DOHH2 (cell line): ENCODE results near the gene CTNNA2.

ENCODE experiments used
- EZH2phosphoT487 ChIP-seq: fragments of 200-600 bp; sonication (generic); IDR thresholded peaks from 2 replicates; pipeline ENCODE4 v1.6.1; 2017; ENCODE audit warnings: borderline replicate concordance, mild to moderate bottlenecking, antibody characterized with exemption, low read length, moderate library complexity, mixed read lengths
- TF ChIP-seq, protein P1 (sequence below): fragments of 200-600 bp; sonication (generic); IDR thresholded peaks from one replicate; pipeline ENCODE4 v1.5.1; 2014; ENCODE audit warnings: antibody characterized with exemption, mild to moderate bottlenecking, low read depth, low read length; ENCODE audit not compliant: poor library complexity, severe bottlenecking

DNA sequence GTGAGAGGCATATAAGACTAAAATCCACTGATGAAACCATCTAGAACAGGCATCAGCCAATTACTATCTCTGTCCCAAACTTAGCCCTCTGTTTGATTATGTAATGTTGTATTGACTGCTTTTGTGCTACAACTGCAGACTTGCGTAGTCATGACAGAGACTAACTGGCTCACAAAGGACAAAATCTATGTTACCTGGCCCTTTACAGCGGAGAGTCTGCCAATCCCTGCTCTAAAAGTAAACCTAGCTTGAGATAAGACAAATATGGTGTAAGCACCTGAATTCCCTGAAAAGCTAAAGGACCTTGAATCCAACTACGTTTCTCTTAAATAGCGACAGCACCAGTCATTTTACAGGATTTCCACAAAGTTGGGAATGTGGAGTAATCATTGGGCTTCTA is 894.5 kb downstream of the CTNNA2 start:
- TF ChIP-seq, protein P1, sequence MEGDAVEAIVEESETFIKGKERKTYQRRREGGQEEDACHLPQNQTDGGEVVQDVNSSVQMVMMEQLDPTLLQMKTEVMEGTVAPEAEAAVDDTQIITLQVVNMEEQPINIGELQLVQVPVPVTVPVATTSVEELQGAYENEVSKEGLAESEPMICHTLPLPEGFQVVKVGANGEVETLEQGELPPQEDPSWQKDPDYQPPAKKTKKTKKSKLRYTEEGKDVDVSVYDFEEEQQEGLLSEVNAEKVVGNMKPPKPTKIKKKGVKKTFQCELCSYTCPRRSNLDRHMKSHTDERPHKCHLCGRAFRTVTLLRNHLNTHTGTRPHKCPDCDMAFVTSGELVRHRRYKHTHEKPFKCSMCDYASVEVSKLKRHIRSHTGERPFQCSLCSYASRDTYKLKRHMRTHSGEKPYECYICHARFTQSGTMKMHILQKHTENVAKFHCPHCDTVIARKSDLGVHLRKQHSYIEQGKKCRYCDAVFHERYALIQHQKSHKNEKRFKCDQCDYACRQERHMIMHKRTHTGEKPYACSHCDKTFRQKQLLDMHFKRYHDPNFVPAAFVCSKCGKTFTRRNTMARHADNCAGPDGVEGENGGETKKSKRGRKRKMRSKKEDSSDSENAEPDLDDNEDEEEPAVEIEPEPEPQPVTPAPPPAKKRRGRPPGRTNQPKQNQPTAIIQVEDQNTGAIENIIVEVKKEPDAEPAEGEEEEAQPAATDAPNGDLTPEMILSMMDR: no peak
- TF ChIP-seq EZH2phosphoT487: no peak
